Stimulated activated naive CD8-positive, alpha-beta T cell treated with anti-CD3 and anti-CD28 coated beads, Interleukin-15, amount 100 ng/mL, for 72 hours (primary cell): ENCODE results near the gene ZMYM2.

Source experiments
- ATAC-seq: fragments of 150-1000 bp; cut with Tn5 transposase; 2 replicates; pipeline ENCODE4 v1.10.0; 2021; ENCODE audit warnings: mild to moderate bottlenecking, moderate library complexity
- DNase-seq, 2 donors: peaks; one replicate each; pipeline ENCODE4 v3.0.0; 2021 to 2022
- H3K27ac Mint-ChIP-seq, 2 donors: one replicate each; pipeline ENCODE4 v1.8.0; 2022; ENCODE audit warnings: mild to moderate bottlenecking in 2 of 2, mixed read lengths in 2 of 2, moderate library complexity in 2 of 2
- H3K27me3 Mint-ChIP-seq: one replicate; pipeline ENCODE4 v1.8.0; 2022; ENCODE audit warnings: mixed read lengths
- H3K4me1 Mint-ChIP-seq: one replicate; pipeline ENCODE4 v1.8.0; 2022; ENCODE audit warnings: mild to moderate bottlenecking, mixed read lengths
- H3K4me3 Mint-ChIP-seq, 2 donors: one replicate each; pipeline ENCODE4 v1.8.0; 2022; ENCODE audit warnings: mild to moderate bottlenecking in 2 of 2, mixed read lengths in 2 of 2, moderate library complexity in 1 of 2
- H3K9me3 Mint-ChIP-seq, 2 donors: one replicate each; pipeline ENCODE4 v1.8.0; 2022; ENCODE audit warnings: mixed read lengths in 2 of 2

ZMYM2 gene

DNA sequence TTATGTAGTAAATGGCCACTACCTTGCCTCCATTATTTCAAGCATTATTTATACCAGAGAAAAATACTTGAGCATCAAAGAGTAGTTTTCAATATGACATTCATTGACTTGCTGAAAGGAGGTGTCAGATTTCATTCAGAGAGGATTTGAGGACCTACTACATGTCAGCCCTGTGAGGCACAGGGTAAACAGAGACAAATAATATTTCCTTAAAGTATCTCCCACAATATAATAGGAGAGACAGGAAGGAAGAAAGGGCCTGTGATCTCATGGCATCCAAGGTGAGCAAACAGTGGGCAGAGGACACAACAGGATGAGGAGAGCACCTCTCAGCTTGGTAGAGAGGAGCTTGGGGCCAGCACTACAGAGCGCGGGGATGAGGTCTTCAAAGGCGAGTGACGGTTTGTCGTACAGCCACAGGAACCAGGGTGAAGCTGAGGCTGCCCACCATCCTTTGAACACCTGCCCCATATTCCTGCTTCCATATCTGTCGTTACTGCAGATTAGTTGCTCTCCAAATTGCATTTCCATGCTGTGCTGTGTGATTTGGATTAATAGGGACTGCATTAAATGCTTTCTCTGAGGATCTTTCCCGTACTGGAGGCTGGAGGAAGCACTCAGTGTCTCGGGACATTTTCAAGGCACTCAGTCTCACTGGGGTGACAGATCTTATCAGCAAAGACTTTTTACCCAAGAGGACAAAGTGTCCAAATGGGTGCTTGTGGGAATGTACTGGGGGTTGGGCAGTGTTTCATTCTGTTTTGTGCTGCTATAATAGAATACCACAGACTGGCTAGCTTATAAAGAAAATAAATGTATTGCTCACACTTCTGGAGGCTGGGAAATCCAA lies 143.2 kb downstream of the ZMYM2 start:
- H3K9me3 Mint-ChIP-seq, result no peaks in the 10 kb centered on the region
- no peaks in the 10 kb centered on the region for H3K4me1 Mint-ChIP-seq
- ATAC-seq, result no peak
- peak overlapping the region in 1 of 2 donors; percentile 31 for H3K27ac Mint-ChIP-seq
- H3K27me3 Mint-ChIP-seq, result peaks cover 74% of the 10 kb centered on the region
- DNase-seq, result no peak
- no peak overlapping the region for H3K4me3 Mint-ChIP-seq

DNA sequence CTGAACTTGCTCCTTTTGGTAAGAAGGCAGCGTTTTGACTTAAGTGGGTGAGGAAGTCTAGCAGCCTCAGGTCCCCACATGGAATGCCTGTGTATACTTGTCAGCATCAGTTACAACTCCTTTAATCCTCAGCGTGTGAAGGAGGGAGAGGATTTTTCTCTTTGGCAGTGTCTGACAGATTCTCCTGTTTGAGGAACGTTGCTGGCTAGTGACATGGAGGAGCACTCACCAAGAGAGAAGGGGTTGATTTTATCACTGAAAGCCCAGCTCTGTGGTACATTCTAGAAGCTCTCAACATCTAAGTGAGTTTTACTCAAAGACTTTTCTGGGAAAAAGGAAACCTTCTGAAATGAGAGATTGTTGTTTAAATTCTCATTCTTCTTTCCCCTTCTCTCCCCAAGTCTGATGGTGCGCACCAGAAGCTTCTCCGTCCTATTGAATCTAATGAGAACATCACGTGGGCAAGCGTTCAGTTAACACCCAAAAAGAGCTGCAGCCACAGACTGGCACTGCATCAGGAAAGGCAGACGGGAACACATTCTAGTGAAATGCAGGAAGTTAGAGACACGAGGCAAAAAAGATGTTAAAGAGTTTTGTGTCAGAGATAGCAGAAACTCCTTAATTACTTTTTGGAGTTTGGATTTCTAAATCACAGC lies 144.1 kb downstream of the ZMYM2 start:
- Mint-ChIP-seq H3K27ac (no peak overlapping the region), H3K27me3 (peaks cover 84% of the 10 kb centered on the region), H3K4me1 (no peaks in the 10 kb centered on the region), H3K4me3 (no peak overlapping the region), H3K9me3 (no peaks in the 10 kb centered on the region)
- ATAC-seq (no peak), DNase-seq (no peak)

- H3K27ac Mint-ChIP-seq, result peak overlapping the region in 1 of 2 donors; percentile 39
- H3K4me1 Mint-ChIP-seq, result no peaks in the 10 kb centered on the region
- ATAC-seq (no peak), DNase-seq (no peak)
- peaks cover 59% of the 10 kb centered on the region for H3K27me3 Mint-ChIP-seq
- no peaks in the 10 kb centered on the region for H3K9me3 Mint-ChIP-seq
- H3K4me3 Mint-ChIP-seq, result no peak overlapping the region
Observed at GRCh38 chr13:20105161-20105689, 146.7 kb downstream of the ZMYM2 start.

DNA sequence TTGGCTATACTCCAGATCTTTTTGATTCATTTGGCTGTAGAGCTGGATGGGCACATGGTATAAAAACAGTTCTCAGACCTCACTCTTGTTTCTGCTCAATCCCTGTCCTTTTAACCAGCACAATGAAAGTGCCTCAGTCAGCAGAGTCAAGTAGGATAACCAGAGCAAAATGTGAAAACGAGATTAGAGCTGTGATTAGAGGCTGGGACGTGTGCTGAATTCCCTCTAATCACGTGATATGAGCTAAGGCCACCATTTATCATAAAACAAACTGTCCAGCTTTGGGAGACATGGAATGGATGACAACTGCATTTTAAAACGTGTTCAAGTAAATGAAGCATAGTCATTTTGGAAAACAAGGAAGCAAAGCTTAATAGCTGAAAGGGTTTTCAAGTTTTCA lies 148.2 kb downstream of the ZMYM2 start:
- DNase-seq, result no peak
- H3K27ac Mint-ChIP-seq, result no peak overlapping the region
- H3K4me1 Mint-ChIP-seq, result no peaks in the 10 kb centered on the region
- no peak for ATAC-seq
- no peak overlapping the region for H3K4me3 Mint-ChIP-seq
- no peaks in the 10 kb centered on the region for H3K9me3 Mint-ChIP-seq
- peaks cover 54% of the 10 kb centered on the region for H3K27me3 Mint-ChIP-seq

- H3K9me3 Mint-ChIP-seq, result no peaks in the 10 kb centered on the region
- H3K4me1 Mint-ChIP-seq, result no peaks in the 10 kb centered on the region
- H3K4me3 Mint-ChIP-seq, result no peak overlapping the region
- no peak overlapping the region for H3K27ac Mint-ChIP-seq
- DNase-seq (no peak), ATAC-seq (no peak)
- peaks cover 38% of the 10 kb centered on the region for H3K27me3 Mint-ChIP-seq
Observed at GRCh38 chr13:20109037-20109436, 150.5 kb downstream of the ZMYM2 start.

DNA sequence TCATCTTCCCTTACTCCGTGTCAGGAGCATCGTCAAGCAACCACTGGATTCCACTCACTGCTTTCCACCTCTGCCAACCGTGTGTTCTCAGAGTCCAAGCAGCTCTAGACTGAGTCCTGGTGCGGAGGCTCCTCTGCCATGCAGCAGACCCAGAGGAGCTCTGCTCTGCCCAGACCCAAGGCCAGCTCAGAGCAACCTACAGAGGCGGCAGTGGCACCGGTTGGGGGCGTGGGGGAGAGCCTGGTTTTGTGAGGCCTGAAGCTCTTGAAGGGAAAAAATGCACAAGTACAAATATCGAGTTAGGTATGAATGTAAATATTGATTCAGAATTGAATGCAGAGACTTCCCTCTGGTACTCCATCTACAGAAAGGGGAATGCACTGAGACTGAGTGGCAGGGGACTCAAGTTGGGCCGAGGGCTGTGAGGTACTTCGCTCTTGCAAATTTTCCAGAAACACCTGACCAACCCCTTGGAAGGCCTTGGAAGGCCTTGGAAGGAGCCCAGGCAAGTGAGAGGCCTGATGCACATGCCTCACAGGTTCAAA lies 155.6 kb downstream of the ZMYM2 start:
- Mint-ChIP-seq H3K27ac (no peak overlapping the region), H3K9me3 (no peaks in the 10 kb centered on the region), H3K27me3 (peaks cover 7% of the 10 kb centered on the region), H3K4me1 (peaks cover 7% of the 10 kb centered on the region), H3K4me3 (no peak overlapping the region)
- DNase-seq (no peak), ATAC-seq (no peak)

DNA sequence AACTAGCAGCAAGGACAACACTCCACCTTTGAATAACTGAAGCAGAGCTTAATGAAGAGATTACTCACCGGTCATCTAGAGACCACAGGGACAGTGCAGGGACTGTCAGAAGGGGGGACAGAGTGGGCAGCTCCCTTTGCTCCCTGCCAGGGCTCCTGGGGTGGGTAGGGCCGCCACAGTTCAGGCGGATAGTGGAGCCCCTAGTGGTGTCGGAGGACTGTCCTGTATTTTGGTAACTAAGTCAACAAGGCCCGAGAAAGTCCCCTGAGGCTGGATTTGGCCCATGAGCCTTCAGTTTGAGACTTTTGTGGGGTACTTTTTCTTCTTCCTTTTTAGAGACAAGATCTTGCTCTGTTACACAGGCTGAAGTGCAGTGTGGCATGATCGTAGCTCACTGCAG lies 157.7 kb downstream of the ZMYM2 start:
- DNase-seq (no peak), ATAC-seq (no peak)
- Mint-ChIP-seq H3K4me3 (no peak overlapping the region), H3K27ac (peak overlapping the region in 1 of 2 donors; percentile 46), H3K9me3 (no peaks in the 10 kb centered on the region), H3K4me1 (peaks cover 22% of the 10 kb centered on the region), H3K27me3 (peaks cover 2% of the 10 kb centered on the region)

- DNase-seq (peak; percentile 27 to 32), ATAC-seq (peak; percentile 64)
- Mint-ChIP-seq H3K4me3 (peak overlapping the region; percentile 92 to 96), H3K4me1 (peaks cover 22% of the 10 kb centered on the region), H3K27ac (peak overlapping the region; percentile 94 to 95), H3K9me3 (no peaks in the 10 kb centered on the region), H3K27me3 (peaks cover 6% of the 10 kb centered on the region)
Observed at GRCh38 chr13:20118268-20119140, 160.0 kb downstream of the ZMYM2 start.

DNA sequence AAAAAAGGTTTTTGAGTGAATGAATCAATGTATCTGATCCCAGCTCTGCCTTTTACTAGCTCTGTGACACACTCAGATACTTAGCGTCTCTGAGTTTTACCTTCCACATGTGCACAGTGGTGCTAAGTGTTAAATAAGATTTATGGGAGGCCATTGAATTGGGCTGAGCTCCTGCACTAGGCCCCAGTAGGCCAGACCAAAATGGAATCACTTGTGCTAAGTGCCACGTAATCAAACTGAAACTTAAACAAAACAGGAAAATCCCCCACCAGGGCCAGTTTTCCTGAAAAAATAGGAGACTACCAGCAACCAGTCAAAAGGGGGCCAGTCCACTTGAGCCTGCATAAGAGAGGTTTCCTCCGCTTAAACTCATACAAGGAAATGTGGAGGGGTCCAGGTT lies 161.4 kb downstream of the ZMYM2 start:
- Mint-ChIP-seq H3K9me3 (no peaks in the 10 kb centered on the region), H3K4me3 (peak overlapping the region; percentile 92 to 96), H3K27me3 (peaks cover 16% of the 10 kb centered on the region), H3K4me1 (peaks cover 22% of the 10 kb centered on the region), H3K27ac (no peak overlapping the region)
- DNase-seq (no peak), ATAC-seq (no peak)

DNA sequence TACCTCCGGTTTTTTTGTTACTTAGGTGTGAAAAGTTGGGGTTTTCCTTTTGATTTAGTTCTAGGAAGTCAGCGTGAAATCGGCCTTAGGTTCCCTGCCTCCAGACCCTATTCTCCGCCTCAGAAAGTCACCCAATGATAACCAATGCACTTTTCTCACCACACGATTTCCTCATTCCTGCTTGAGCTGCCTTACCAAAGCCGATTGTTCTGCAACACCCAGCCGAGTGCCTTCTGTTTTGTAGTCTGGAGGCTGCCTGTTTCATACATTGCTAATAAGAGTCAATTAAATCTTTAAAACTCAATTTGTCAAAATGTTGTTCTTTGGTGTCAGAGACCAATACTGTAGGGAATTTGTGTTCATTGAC lies 162.6 kb downstream of the ZMYM2 start:
- Mint-ChIP-seq H3K4me1 (peaks cover 22% of the 10 kb centered on the region), H3K4me3 (peak overlapping the region; percentile 34 to 92), H3K27ac (peak overlapping the region in 1 of 2 donors; percentile 10), H3K27me3 (peaks cover 25% of the 10 kb centered on the region), H3K9me3 (no peaks in the 10 kb centered on the region)
- DNase-seq, result no peak
- ATAC-seq, result no peak

DNA sequence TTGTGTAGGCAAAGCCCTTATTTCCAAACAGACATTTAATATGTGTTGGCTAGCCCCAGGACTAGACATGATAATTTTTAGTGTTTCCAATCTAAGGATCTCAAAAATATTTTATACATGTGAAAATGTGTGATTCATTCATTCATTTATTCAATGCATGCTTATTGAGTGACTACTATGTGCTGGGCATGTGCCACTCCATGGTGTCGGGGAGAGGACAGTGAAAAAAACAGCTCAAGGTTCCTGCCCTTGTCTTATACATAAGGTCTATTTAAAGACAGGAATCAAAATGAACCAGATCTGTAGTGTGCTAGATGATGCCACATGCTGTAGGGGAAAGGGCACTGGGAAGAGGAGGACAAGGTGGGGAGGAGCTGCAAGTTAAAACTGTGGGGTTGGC lies 165.8 kb downstream of the ZMYM2 start:
- ATAC-seq (no peak), DNase-seq (no peak)
- Mint-ChIP-seq H3K4me3 (no peak overlapping the region), H3K27me3 (peaks cover 34% of the 10 kb centered on the region), H3K9me3 (no peaks in the 10 kb centered on the region), H3K27ac (no peak overlapping the region), H3K4me1 (peaks cover 14% of the 10 kb centered on the region)

- no peak for ATAC-seq
- Mint-ChIP-seq H3K4me1 (peaks cover 4% of the 10 kb centered on the region), H3K9me3 (no peaks in the 10 kb centered on the region), H3K27me3 (peaks cover 34% of the 10 kb centered on the region), H3K27ac (no peak overlapping the region), H3K4me3 (no peak overlapping the region)
- DNase-seq, result no peak
Observed at GRCh38 chr13:20125129-20125782, 166.7 kb downstream of the ZMYM2 start.

- H3K4me3 Mint-ChIP-seq, result no peak overlapping the region
- no peak for DNase-seq
- peaks cover 34% of the 10 kb centered on the region for H3K27me3 Mint-ChIP-seq
- H3K4me1 Mint-ChIP-seq, result no peaks in the 10 kb centered on the region
- H3K27ac Mint-ChIP-seq, result no peak overlapping the region
- ATAC-seq, result no peak
- H3K9me3 Mint-ChIP-seq, result no peaks in the 10 kb centered on the region
Observed at GRCh38 chr13:20125783-20126165, 167.2 kb downstream of the ZMYM2 start.

DNA sequence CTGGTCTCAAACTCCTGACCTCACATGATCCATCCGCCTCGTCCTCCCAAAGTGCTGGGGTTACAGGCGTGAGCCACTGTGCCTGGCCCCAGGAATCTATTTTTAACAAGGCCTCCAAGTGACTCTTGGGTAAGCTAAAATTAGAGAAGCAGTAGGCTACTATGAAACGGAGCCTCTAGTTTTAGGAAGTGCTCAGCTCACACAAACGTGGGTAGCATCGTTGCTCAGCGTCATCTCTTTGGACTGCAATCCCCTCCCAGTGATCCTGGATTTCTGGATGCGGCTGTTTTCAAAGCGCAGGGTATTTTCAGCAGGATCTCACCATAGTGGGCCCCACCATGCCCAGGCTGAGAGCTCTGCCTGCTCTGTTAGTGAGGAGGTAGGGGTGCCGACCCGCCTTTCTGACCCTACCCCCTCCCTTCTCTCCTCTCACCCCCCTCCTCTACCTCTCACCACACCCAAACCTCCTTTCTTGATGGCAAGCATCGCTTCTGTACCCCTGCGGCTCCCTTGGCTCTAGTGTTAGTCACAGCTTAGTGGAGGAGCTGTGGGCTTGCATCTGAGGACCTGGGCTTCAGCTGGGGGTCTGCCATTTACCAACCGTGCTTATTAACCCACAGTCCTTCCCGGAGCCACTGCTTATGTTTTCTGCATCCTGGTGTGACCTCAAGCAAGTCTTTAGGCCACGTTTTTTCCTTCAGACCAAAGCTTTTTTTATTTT lies 168.2 kb downstream of the ZMYM2 start:
- no peaks in the 10 kb centered on the region for H3K9me3 Mint-ChIP-seq
- H3K4me1 Mint-ChIP-seq, result no peaks in the 10 kb centered on the region
- DNase-seq, result no peak
- H3K4me3 Mint-ChIP-seq, result peak overlapping the region in 1 of 2 donors; percentile 77
- H3K27ac Mint-ChIP-seq, result peak overlapping the region in 1 of 2 donors; percentile 33
- peaks cover 34% of the 10 kb centered on the region for H3K27me3 Mint-ChIP-seq
- no peak for ATAC-seq
